Osteocyte (in vitro differentiated cells): ENCODE measurements around the gene MESP2. TPM values are rescaled to one million over a fixed set of nuclear protein-coding genes. Genes with fewer than 3 reads are reported as not detected.

Source experiments
- DNase-seq: peaks from one replicate; pipeline ENCODE4 v3.0.0; 2021; ENCODE audit warnings: mixed read lengths; ENCODE audit not compliant: unreplicated experiment; ENCODE audit errors: extremely low spot score
- H3K27ac Mint-ChIP-seq: one replicate; pipeline ENCODE4 v1.8.0; 2021; ENCODE audit warnings: mild to moderate bottlenecking, mixed read lengths; ENCODE audit not compliant: unreplicated experiment
- H3K27me3 Mint-ChIP-seq: one replicate; pipeline ENCODE4 v1.8.0; 2021; ENCODE audit warnings: mixed read lengths; ENCODE audit not compliant: unreplicated experiment
- H3K36me3 Mint-ChIP-seq: one replicate; pipeline ENCODE4 v1.8.0; 2021; ENCODE audit warnings: mixed read lengths; ENCODE audit not compliant: unreplicated experiment
- H3K4me1 Mint-ChIP-seq: one replicate; pipeline ENCODE4 v1.8.0; 2021; ENCODE audit warnings: mixed read lengths; ENCODE audit not compliant: unreplicated experiment
- H3K4me3 Mint-ChIP-seq: one replicate; pipeline ENCODE4 v1.8.0; 2021; ENCODE audit warnings: mild to moderate bottlenecking, moderate library complexity, mixed read lengths; ENCODE audit not compliant: unreplicated experiment
- H3K9me3 Mint-ChIP-seq: one replicate; pipeline ENCODE4 v1.8.0; 2021; ENCODE audit warnings: mixed read lengths; ENCODE audit not compliant: unreplicated experiment
- CTCF ChIP-seq: fragments of 200-600 bp; sonication (generic); IDR thresholded peaks from 2 replicates; pipeline ENCODE4 v1.5.0; 2021; ENCODE audit warnings: antibody characterized with exemption, mild to moderate bottlenecking, moderate library complexity
- total RNA-seq: library from RNA; stranded (reverse); gene quantifications from 2 replicates; pipeline ENCODE4 v1.2.1, GENCODE V29; 2021

MESP2 gene
- total RNA-seq, 1 donor from 2014 or later = not detected

- peaks cover 65% of the 10 kb centered on the region for H3K27me3 Mint-ChIP-seq
- no peak for DNase-seq
These were observed 40.4 kb upstream of the MESP2 start for GRCh38 chr15:89735773-89736172.

GRCh38 chr15:89740137-89740536 is 36.0 kb upstream of the MESP2 start:
- DNase-seq = no peak
- Mint-ChIP-seq H3K27me3 (peaks cover 30% of the 10 kb centered on the region), H3K4me1 (peaks cover 2% of the 10 kb centered on the region), H3K4me3 (no peak overlapping the region), H3K27ac (no peak overlapping the region), H3K9me3 (peaks cover under 1% of the 10 kb centered on the region), H3K36me3 (no peaks in the 10 kb centered on the region)
- peak; percentile 84 for TF ChIP-seq CTCF

More at GRCh38 chr15:89735773-89736172, 40.4 kb upstream of the MESP2 start:
- no peak for TF ChIP-seq CTCF
- Mint-ChIP-seq H3K27ac (no peak overlapping the region), H3K4me3 (no peak overlapping the region), H3K4me1 (peaks cover 2% of the 10 kb centered on the region), H3K9me3 (peaks cover 4% of the 10 kb centered on the region), H3K36me3 (no peaks in the 10 kb centered on the region)

GRCh38 chr15:89743011-89743410 is 33.1 kb upstream of the MESP2 start:
- no peaks in the 10 kb centered on the region for H3K36me3 Mint-ChIP-seq
- H3K27ac Mint-ChIP-seq = no peak overlapping the region
- H3K4me1 Mint-ChIP-seq = peaks cover 2% of the 10 kb centered on the region
- no peak for TF ChIP-seq CTCF
- H3K9me3 Mint-ChIP-seq = no peaks in the 10 kb centered on the region
- no peak overlapping the region for H3K4me3 Mint-ChIP-seq
- DNase-seq = no peak
- peaks cover 6% of the 10 kb centered on the region for H3K27me3 Mint-ChIP-seq

- H3K4me3 Mint-ChIP-seq = no peak overlapping the region
- no peak for TF ChIP-seq CTCF
- H3K4me1 Mint-ChIP-seq = peaks cover 2% of the 10 kb centered on the region
- no peak for DNase-seq
- H3K27me3 Mint-ChIP-seq = peaks cover 6% of the 10 kb centered on the region
- H3K9me3 Mint-ChIP-seq = no peaks in the 10 kb centered on the region
- no peak overlapping the region for H3K27ac Mint-ChIP-seq
- no peaks in the 10 kb centered on the region for H3K36me3 Mint-ChIP-seq
These were observed 32.5 kb upstream of the MESP2 start for GRCh38 chr15:89743594-89743993.

GRCh38 chr15:89745131-89745530 is 31.0 kb upstream of the MESP2 start:
- Mint-ChIP-seq H3K36me3 (no peaks in the 10 kb centered on the region), H3K9me3 (no peaks in the 10 kb centered on the region)

More at GRCh38 chr15:89745131-89745530, 31.0 kb upstream of the MESP2 start:
- no peak overlapping the region for H3K27ac Mint-ChIP-seq
- H3K27me3 Mint-ChIP-seq = no peaks in the 10 kb centered on the region
- peaks cover 4% of the 10 kb centered on the region for H3K4me1 Mint-ChIP-seq
- TF ChIP-seq CTCF = no peak
- no peak overlapping the region for H3K4me3 Mint-ChIP-seq
- DNase-seq = no peak
